ENCODE measurements around the gene MORC2.

MORC2 gene

GRCh38 chr22:30990690-30991089 is 22.1 kb upstream of the MORC2 start:
- no peak overlapping the region for H3K4me3 ChIP-seq (ENCODE audit: low read depth, low read length)
- TF ChIP-seq CTCF (IDR thresholded peaks at IDR 0.05; ENCODE audit: low read depth, low read length), result no peak

- no peak for TF ChIP-seq CTCF (IDR thresholded peaks at IDR 0.05; ENCODE audit: low read depth, low read length)
Measured at GRCh38 chr22:30989474-30989873, 20.9 kb upstream of the MORC2 start.

GRCh38 chr22:30985561-30986208 is 17.1 kb upstream of the MORC2 start:
- no peak overlapping the region for H3K4me3 ChIP-seq (ENCODE audit: low read depth, low read length)
- TF ChIP-seq CTCF (IDR thresholded peaks at IDR 0.05; ENCODE audit: low read depth, low read length), result no peak

More at GRCh38 chr22:30989474-30989873, 20.9 kb upstream of the MORC2 start:
- no peak overlapping the region for H3K4me3 ChIP-seq (ENCODE audit: low read depth, low read length)

- no peak overlapping the region for H3K4me3 ChIP-seq (ENCODE audit: low read depth, low read length)
- no peak for TF ChIP-seq CTCF (IDR thresholded peaks at IDR 0.05; ENCODE audit: low read depth, low read length)
Measured at GRCh38 chr22:30984317-30984716, 15.7 kb upstream of the MORC2 start.

- no peak for TF ChIP-seq CTCF (IDR thresholded peaks at IDR 0.05; ENCODE audit: low read depth, low read length)
Measured at GRCh38 chr22:30982512-30982911, 13.9 kb upstream of the MORC2 start.

GRCh38 chr22:30979932-30980331 is 11.4 kb upstream of the MORC2 start:
- no peak for TF ChIP-seq CTCF (IDR thresholded peaks at IDR 0.05; ENCODE audit: low read depth, low read length)

More at GRCh38 chr22:30982512-30982911, 13.9 kb upstream of the MORC2 start:
- H3K4me3 ChIP-seq (ENCODE audit: low read depth, low read length), result no peak overlapping the region

GRCh38 chr22:30978304-30978962 is 9.9 kb upstream of the MORC2 start:
- no peak for TF ChIP-seq CTCF (IDR thresholded peaks at IDR 0.05; ENCODE audit: low read depth, low read length)
- H3K4me3 ChIP-seq (ENCODE audit: low read depth, low read length), result no peak overlapping the region

More at GRCh38 chr22:30979932-30980331, 11.4 kb upstream of the MORC2 start:
- no peak overlapping the region for H3K4me3 ChIP-seq (ENCODE audit: low read depth, low read length)

Data from WI38 (cell line).